Effector memory CD4-positive, alpha-beta T cell (primary cell): Measurements from ENCODE around the gene NTRK2.

Source experiments
- DNase-seq, 3 donors: peaks; one replicate each; pipeline ENCODE4 v3.0.0-alpha.2; 2020
- H3K27ac ChIP-seq: 2 replicates; pipeline ENCODE4 v1.7.0; 2013; ENCODE audit warnings: mild to moderate bottlenecking, low read length, moderate library complexity; ENCODE audit not compliant: insufficient read depth, poor library complexity, severe bottlenecking
- H3K27me3 ChIP-seq: replicated peaks from 2 replicates; pipeline ENCODE4 v1.7.0; 2013; ENCODE audit warnings: mild to moderate bottlenecking, low read length; ENCODE audit not compliant: insufficient read depth, control insufficient read depth, poor library complexity, severe bottlenecking
- H3K36me3 ChIP-seq: 2 replicates; pipeline ENCODE4 v1.7.0; 2013; ENCODE audit warnings: mild to moderate bottlenecking, low read length, moderate library complexity; ENCODE audit not compliant: control insufficient read depth, insufficient read depth
- H3K4me1 ChIP-seq: 2 replicates; pipeline ENCODE4 v1.7.0; 2013; ENCODE audit warnings: low read length, mild to moderate bottlenecking; ENCODE audit not compliant: control insufficient read depth, insufficient read depth, poor library complexity, severe bottlenecking
- H3K4me3 ChIP-seq: 2 replicates; pipeline ENCODE4 v1.7.0; 2013; ENCODE audit warnings: low read length, low read depth, mild to moderate bottlenecking; ENCODE audit not compliant: insufficient read depth, poor library complexity, severe bottlenecking
- H3K9me3 ChIP-seq: 2 replicates; pipeline ENCODE4 v1.7.0; 2013; ENCODE audit warnings: mild to moderate bottlenecking, low read length, moderate library complexity; ENCODE audit not compliant: control insufficient read depth

The NTRK2 gene

DNA sequence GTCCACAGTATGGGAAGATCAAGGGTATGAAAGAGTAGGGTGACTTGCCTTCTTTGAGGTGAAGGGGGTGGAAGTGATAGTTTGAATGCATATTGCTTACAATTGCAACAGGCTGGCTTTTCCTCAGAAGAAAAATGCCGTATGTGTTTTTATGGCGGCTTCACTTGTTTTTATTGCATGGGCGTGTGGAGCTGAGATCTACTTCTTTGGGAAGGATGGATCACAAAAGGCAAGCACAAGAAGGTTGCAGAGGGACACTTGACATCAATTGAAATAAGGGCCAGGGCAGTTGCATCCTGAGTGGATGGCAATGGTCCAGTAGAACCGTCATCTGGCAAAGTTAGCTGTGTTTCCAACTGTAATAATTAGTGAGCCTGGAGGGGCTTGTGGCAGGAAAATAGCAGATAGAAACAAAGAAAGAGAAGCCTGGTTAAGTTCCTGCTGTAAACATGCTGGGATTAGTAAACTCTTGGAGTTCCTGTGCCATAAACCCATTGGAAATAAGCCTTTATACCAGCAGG, 138.4 kb downstream of the NTRK2 start:
- Histone ChIP-seq H3K4me3 (no peak overlapping the region), H3K27me3 (no peaks in the 10 kb centered on the region), H3K9me3 (no peaks in the 10 kb centered on the region), H3K27ac (no peak overlapping the region), H3K36me3 (no peaks in the 10 kb centered on the region), H3K4me1 (no peaks in the 10 kb centered on the region)
- DNase-seq: no peak

- Histone ChIP-seq H3K27ac (no peak overlapping the region), H3K4me3 (no peak overlapping the region), H3K36me3 (no peaks in the 10 kb centered on the region), H3K9me3 (no peaks in the 10 kb centered on the region), H3K27me3 (no peaks in the 10 kb centered on the region), H3K4me1 (no peaks in the 10 kb centered on the region)
- DNase-seq: no peak
Observed at GRCh38 chr9:84808416-84808815, 138.9 kb downstream of the NTRK2 start.

- no peaks in the 10 kb centered on the region for H3K27me3 ChIP-seq
- no peaks in the 10 kb centered on the region for H3K9me3 ChIP-seq
- no peaks in the 10 kb centered on the region for H3K4me1 ChIP-seq
- no peak overlapping the region for H3K27ac ChIP-seq
- H3K36me3 ChIP-seq: no peaks in the 10 kb centered on the region
- DNase-seq: no peak
- no peak overlapping the region for H3K4me3 ChIP-seq
Observed at GRCh38 chr9:84811072-84811750, 141.7 kb downstream of the NTRK2 start.

DNA sequence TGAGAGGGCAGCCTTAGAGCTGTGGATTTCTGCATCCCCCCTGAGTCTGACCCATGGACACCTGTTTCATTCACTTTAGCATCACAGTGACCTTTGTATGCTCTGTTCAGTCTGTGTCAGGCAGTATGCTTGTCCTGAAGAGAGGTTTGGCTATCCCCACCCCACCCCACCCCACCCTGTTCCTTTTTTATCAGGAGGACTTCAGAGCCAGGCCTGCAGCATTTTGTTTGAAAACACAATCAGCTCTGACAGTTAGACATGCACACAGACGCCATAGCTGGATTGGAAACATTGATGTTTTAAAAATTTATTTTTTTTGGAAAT, 142.2 kb downstream of the NTRK2 start:
- Histone ChIP-seq H3K9me3 (no peaks in the 10 kb centered on the region), H3K4me1 (no peaks in the 10 kb centered on the region), H3K4me3 (no peak overlapping the region), H3K27ac (no peak overlapping the region), H3K36me3 (no peaks in the 10 kb centered on the region), H3K27me3 (no peaks in the 10 kb centered on the region)
- DNase-seq: no peak

DNA sequence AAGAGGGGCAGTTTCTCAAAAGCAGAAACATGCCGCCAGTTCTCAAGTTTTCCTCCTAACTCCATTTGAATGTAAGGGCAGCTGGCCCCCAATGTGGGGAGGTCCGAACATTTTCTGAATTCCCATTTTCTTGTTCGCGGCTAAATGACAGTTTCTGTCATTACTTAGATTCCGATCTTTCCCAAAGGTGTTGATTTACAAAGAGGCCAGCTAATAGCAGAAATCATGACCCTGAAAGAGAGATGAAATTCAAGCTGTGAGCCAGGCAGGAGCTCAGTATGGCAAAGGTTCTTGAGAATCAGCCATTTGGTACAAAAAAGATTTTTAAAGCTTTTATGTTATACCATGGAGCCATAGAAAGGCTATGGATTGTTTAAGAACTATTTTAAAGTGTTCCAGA, 142.8 kb downstream of the NTRK2 start:
- Histone ChIP-seq H3K27ac (no peak overlapping the region), H3K36me3 (no peaks in the 10 kb centered on the region), H3K9me3 (no peaks in the 10 kb centered on the region), H3K27me3 (no peaks in the 10 kb centered on the region), H3K4me3 (no peak overlapping the region), H3K4me1 (no peaks in the 10 kb centered on the region)
- no peak for DNase-seq

GRCh38 chr9:84812847-84813246, 143.3 kb downstream of the NTRK2 start:
- Histone ChIP-seq H3K4me1 (no peaks in the 10 kb centered on the region), H3K36me3 (no peaks in the 10 kb centered on the region)

DNA sequence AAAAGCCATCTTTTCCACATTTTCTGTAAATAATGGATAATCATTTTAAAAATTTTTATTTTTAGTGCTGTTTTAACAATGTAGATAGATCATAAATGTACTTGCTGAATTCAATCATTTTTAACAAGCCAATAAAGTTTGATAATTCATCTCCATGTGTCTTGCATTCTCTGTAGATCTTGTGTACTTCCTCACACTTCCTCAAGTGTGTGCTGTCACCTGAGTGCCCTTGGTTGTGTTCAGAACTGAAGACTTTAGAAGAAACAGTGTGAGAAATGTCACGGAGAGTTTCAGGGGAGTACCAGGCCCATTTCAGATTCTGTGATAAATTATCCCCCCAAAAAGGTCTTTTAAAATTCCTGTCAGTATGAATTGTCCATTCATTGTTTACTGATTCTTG, 146.0 kb downstream of the NTRK2 start:
- no peaks in the 10 kb centered on the region for H3K4me1 ChIP-seq

More at GRCh38 chr9:84812847-84813246, 143.3 kb downstream of the NTRK2 start:
- no peak for DNase-seq
- H3K27ac ChIP-seq: no peak overlapping the region
- no peak overlapping the region for H3K4me3 ChIP-seq
- no peaks in the 10 kb centered on the region for H3K27me3 ChIP-seq
- H3K9me3 ChIP-seq: no peaks in the 10 kb centered on the region

GRCh38 chr9:84817038-84817437, 147.5 kb downstream of the NTRK2 start:
- Histone ChIP-seq H3K36me3 (no peaks in the 10 kb centered on the region), H3K9me3 (no peaks in the 10 kb centered on the region), H3K4me1 (no peaks in the 10 kb centered on the region), H3K27ac (no peak overlapping the region), H3K27me3 (no peaks in the 10 kb centered on the region), H3K4me3 (no peak overlapping the region)
- no peak for DNase-seq

More for the DNA sequence above, 146.0 kb downstream of the NTRK2 start:
- H3K36me3 ChIP-seq: no peaks in the 10 kb centered on the region
- H3K27me3 ChIP-seq: no peaks in the 10 kb centered on the region
- no peak for DNase-seq
- H3K9me3 ChIP-seq: no peaks in the 10 kb centered on the region
- no peak overlapping the region for H3K27ac ChIP-seq
- H3K4me3 ChIP-seq: no peak overlapping the region

- Histone ChIP-seq H3K27me3 (no peaks in the 10 kb centered on the region), H3K36me3 (no peaks in the 10 kb centered on the region), H3K4me3 (no peak overlapping the region), H3K9me3 (no peaks in the 10 kb centered on the region), H3K27ac (no peak overlapping the region), H3K4me1 (no peaks in the 10 kb centered on the region)
- no peak for DNase-seq
Observed at GRCh38 chr9:84818791-84819190, 149.3 kb downstream of the NTRK2 start.

DNA sequence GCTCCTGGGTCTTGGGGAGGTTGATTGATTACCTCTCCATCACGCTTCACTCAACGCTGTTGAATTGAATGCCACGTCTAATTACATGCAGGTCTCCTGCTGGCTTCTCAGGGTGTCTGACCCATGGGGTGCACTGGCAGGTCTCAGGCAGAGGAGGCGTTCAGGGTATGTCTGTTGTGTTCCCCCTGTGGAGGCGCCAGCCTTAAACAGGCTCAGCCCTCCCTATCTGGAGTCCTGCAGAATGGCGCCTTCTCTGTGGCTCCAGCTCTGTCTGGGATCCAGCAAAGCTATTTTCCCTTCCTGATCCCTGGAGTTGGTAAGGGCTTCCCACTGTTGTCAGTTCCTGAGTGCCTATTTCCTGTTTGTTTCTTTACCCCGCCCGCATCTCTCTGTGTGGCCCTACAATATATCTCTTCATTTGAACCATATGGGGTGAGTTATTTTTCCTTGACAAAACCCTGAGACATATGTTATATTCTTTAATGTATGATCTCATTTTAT, 150.0 kb downstream of the NTRK2 start:
- no peaks in the 10 kb centered on the region for H3K36me3 ChIP-seq
- H3K27ac ChIP-seq: no peak overlapping the region
- H3K27me3 ChIP-seq: no peaks in the 10 kb centered on the region
- H3K4me3 ChIP-seq: no peak overlapping the region
- no peaks in the 10 kb centered on the region for H3K9me3 ChIP-seq
- DNase-seq: no peak
- H3K4me1 ChIP-seq: no peaks in the 10 kb centered on the region
